K562 (cell line): ENCODE results near the gene ANKRD23. TPM values are rescaled to one million over a fixed set of nuclear protein-coding genes. Genes with fewer than 3 reads are reported as not detected.

ENCODE experiments used
- ATAC-seq: fragments of 200-7000 bp; cut with Tn5 transposase; 3 replicates; pipeline ENCODE4 v1.9.1; 2020; ENCODE audit warnings: moderate library complexity
- BruUV-seq: library from RNA; stranded (reverse); fragments of 400-500 nt; replicated peaks from 2 replicates; lab custom pipeline; 2021; lab: Mats Ljungman, UMichigan
- CTCF ChIA-PET: fragments of 300-600 bp; formaldehyde crosslinking; extraction: SDS; loops from one replicate; lab custom pipeline; 2021; ENCODE audit warnings: low intra/inter-chr PET ratio; lab: Yijun Ruan, JAX
- POLR2A ChIA-PET: fragments of 300-600, 350-650 bp; sonication (Branson Sonifier 250); formaldehyde crosslinking; extraction: SDS; loops from one replicate; lab custom pipeline; 2021; ENCODE audit warnings: antibody characterized with exemption, inconsistent platforms; lab: Yijun Ruan, JAX
- DNase-seq, 4 experiments: peaks; one replicate each; pipeline versions ENCODE4 v3.0.0 to v3.0.0-alpha.2; 2011 to 2018; ENCODE audit warnings: low spot score in 3 of 4, mixed read lengths in 3 of 4; ENCODE audit errors: extremely low read depth in 1 of 4
- FAIRE-seq: peaks from 2 replicates; lab custom pipeline; 2011; peaks lifted over from hg19 to GRCh38; lab: Jason Lieb, UNC
- H2AFZ ChIP-seq: 2 replicates; pipeline ENCODE4 v1.6.0; 2011; ENCODE audit warnings: low read depth, low read length, control low read depth, inconsistent platforms
- H3K27ac ChIP-seq: fragments of 200-600 bp; 3 replicates; pipeline ENCODE4 v1.8.0; 2011; ENCODE audit warnings: low read depth, mild to moderate bottlenecking, control low read depth, inconsistent platforms, low read length, moderate library complexity, mixed read lengths; ENCODE audit errors: extremely low read depth
- H3K27me3 ChIP-seq, 2 experiments: fragments of 300-600 bp in 1 of 2; 2 replicates in 1 of 2; 3 replicates in 1 of 2; pipeline versions ENCODE4 v1.6.0 to v1.8.0; 2011; ENCODE audit warnings: inconsistent platforms in 2 of 2, low read length in 2 of 2, mild to moderate bottlenecking in 1 of 2, mixed read lengths in 1 of 2, moderate library complexity in 1 of 2; ENCODE audit not compliant: control insufficient read depth in 2 of 2, insufficient read depth in 2 of 2
- H3K36me3 ChIP-seq: fragments of 300-600 bp; 3 replicates; pipeline ENCODE4 v1.8.0; 2011; ENCODE audit warnings: mild to moderate bottlenecking, low read length, inconsistent platforms; ENCODE audit not compliant: control insufficient read depth, insufficient read depth
- H3K4me1 ChIP-seq, 2 experiments: fragments of 200-600 bp in 1 of 2; replicated peaks in 1 of 2; 2 replicates in 1 of 2; 3 replicates in 1 of 2; pipeline versions ENCODE4 v1.5.1 to v1.8.0; 2011; ENCODE audit warnings: inconsistent platforms in 2 of 2, low read length in 2 of 2, mild to moderate bottlenecking in 1 of 2, mixed read lengths in 1 of 2, moderate library complexity in 1 of 2; ENCODE audit not compliant: control insufficient read depth in 2 of 2, insufficient read depth in 2 of 2
- H3K4me2 ChIP-seq: 2 replicates; pipeline ENCODE4 v1.6.1; 2011; ENCODE audit warnings: low read length, control low read depth, inconsistent platforms, mixed read lengths; ENCODE audit not compliant: insufficient read depth
- H3K4me3 ChIP-seq: fragments of 200-600 bp; sonication (generic), shearing (Covaris generic); 2 replicates; pipeline ENCODE4 v1.5.1; 2016; ENCODE audit warnings: control low read depth, inconsistent platforms
- H3K79me2 ChIP-seq: fragments of 200-600 bp; 3 replicates; pipeline ENCODE4 v1.8.0; 2011; ENCODE audit warnings: low read length, inconsistent platforms; ENCODE audit not compliant: control insufficient read depth, insufficient read depth
- H3K9ac ChIP-seq, 2 experiments: 2 replicates each; pipeline versions ENCODE4 v1.6.0 to v1.6.1; 2011; ENCODE audit warnings: low read depth in 2 of 2, low read length in 2 of 2, control low read depth in 1 of 2, inconsistent platforms in 1 of 2, mild to moderate bottlenecking in 1 of 2, mixed read lengths in 1 of 2; ENCODE audit not compliant: insufficient read depth in 1 of 2
- H3K9me1 ChIP-seq: one replicate; pipeline ENCODE4 v1.6.0; 2011; ENCODE audit warnings: inconsistent platforms, mild to moderate bottlenecking, low read length, moderate library complexity; ENCODE audit not compliant: control insufficient read depth, insufficient read depth
- H3K9me3 ChIP-seq: replicated peaks from 2 replicates; pipeline ENCODE4 v1.5.1; 2011; ENCODE audit warnings: low read depth, low read length, inconsistent platforms; ENCODE audit not compliant: control insufficient read depth, insufficient read depth
- H4K20me1 ChIP-seq: replicated peaks from 2 replicates; pipeline ENCODE4 v1.6.1; 2011; ENCODE audit warnings: low read length, inconsistent platforms, mixed read lengths; ENCODE audit not compliant: control insufficient read depth, insufficient read depth
- C11orf30 ChIP-seq: fragments of 450-650 bp; IDR thresholded peaks from 2 replicates; pipeline ENCODE4 v1.6.1; 2016; ENCODE audit warnings: low read depth, mild to moderate bottlenecking
- CBFA2T3 ChIP-seq: fragments of 450-650 bp; IDR thresholded peaks from 2 replicates; pipeline ENCODE4 v1.6.1; 2017
- ELK3 ChIP-seq: fragments of 450-650 bp; formaldehyde crosslinking; IDR thresholded peaks from 2 replicates; pipeline ENCODE4 v1.4.0; 2020; ENCODE audit warnings: mild to moderate bottlenecking
- KDM1A ChIP-seq, 2 experiments: fragments of 450-650 bp; IDR thresholded peaks; 2 replicates each; pipeline ENCODE4 v1.6.1; 2016; ENCODE audit warnings: mild to moderate bottlenecking in 2 of 2
- MAFK ChIP-seq: IDR thresholded peaks from 2 replicates; pipeline ENCODE4 v1.6.1; 2011; ENCODE audit warnings: low read length, improper control_type of control experiment
- NRF1 ChIP-seq, 2 experiments: fragments of 450-650 bp; IDR thresholded peaks in 1 of 2; conservative IDR thresholded peaks in 1 of 2; 2 replicates each; pipeline ENCODE4 v1.6.1; 2014; ENCODE audit warnings: mild to moderate bottlenecking in 2 of 2
- PKNOX1 ChIP-seq: fragments of 450-650 bp; IDR thresholded peaks from 2 replicates; pipeline ENCODE4 v1.6.1; 2016
- RCOR1 ChIP-seq, 2 experiments: IDR thresholded peaks; 2 replicates each; pipeline ENCODE4 v1.6.1; 2012; ENCODE audit warnings: low read depth in 2 of 2, low read length in 2 of 2, borderline replicate concordance in 1 of 2, improper control_type of control experiment in 1 of 2
- TAF15 ChIP-seq: fragments of 200-400 bp; formaldehyde crosslinking; IDR thresholded peaks from 2 replicates; pipeline ENCODE4 v1.6.1; 2017; ENCODE audit warnings: mild to moderate bottlenecking, low read depth, low read length, moderate library complexity
- TEAD4 ChIP-seq, 2 experiments: sonication (generic) in 1 of 2; formaldehyde crosslinking in 1 of 2; IDR thresholded peaks; 2 replicates each; pipeline versions ENCODE4 v1.6.1 to v1.8.0; 2012 to 2022; ENCODE audit warnings: borderline replicate concordance in 1 of 2, inconsistent platforms in 1 of 2, low read length in 1 of 2, mild to moderate bottlenecking in 1 of 2, missing genetic modification reagents in 1 of 2
- ZEB2 ChIP-seq: fragments of 450-650 bp; IDR thresholded peaks from 2 replicates; pipeline ENCODE4 v1.6.1; 2016
- ZNF316 ChIP-seq: fragments of 450-650 bp; IDR thresholded peaks from 2 replicates; pipeline ENCODE4 v1.6.1; 2016
- WGBS: fragments of 100-300 bp; shearing (Covaris generic); methylation state at CpG from one replicate; pipeline ENCODE4 v1.1.6; 2016; ENCODE audit warnings: low coverage, mixed read lengths; ENCODE audit not compliant: insufficient coverage; ENCODE audit errors: missing lambda C conversion rate; 5-methylcytosine and 5-hydroxymethylcytosine counted together
- in situ Hi-C: fragments of 300-500 bp; cut with MboI; formaldehyde crosslinking; loops from 4 replicates; pipeline ENCODE4 v1.15.0; 2018; ENCODE audit warnings: inconsistent platforms, mixed read lengths
- intact Hi-C: fragments of 100-400 bp; cut with micrococcal nuclease; formaldehyde crosslinking; loops from 2 replicates; pipeline ENCODE4 v1.14.2; 2022
- polyA plus RNA-seq, 8 experiments: library from polyadenylated mRNA; depleted of rRNA in 4 of 8; stranded (reverse) in 5 of 8; unstranded in 3 of 8; fragments of >200 nt; fragmentation: Nextera tagmentation in 2 of 8; fragmentation: Illumina TruSeq in 1 of 8; extraction: Ambion mirVana in 2 of 8; extraction: Trizol in 1 of 8; gene quantifications; 2 replicates each; pipeline versions ENCODE4 v1.2.1 to v1.2.3, GENCODE V29; 2011 to 2014; ENCODE audit warnings: inconsistent platforms in 1 of 8, missing spikeins in 1 of 8
- total RNA-seq, 7 experiments: library from RNA; depleted of rRNA in 6 of 7; stranded (reverse); fragments of >200 nt in 6 of 7; fragmentation: Illumina TruSeq in 2 of 7; extraction: Trizol in 2 of 7; gene quantifications; 2 replicates each; pipeline versions ENCODE4 v1.2.1 to v1.2.3, GENCODE V29; 2011 to 2021; ENCODE audit warnings: low replicate concordance in 1 of 7

The ANKRD23 gene
- total and polyA plus RNA-seq, 9 of the 15 experiments (the other 6 are each of a cell fraction or from before 2014, with no cell fraction given): 0.32 to 4.8 (median 2.8) TPM

GRCh38 chr2:96817882-96818281 is 25.9 kb downstream of the ANKRD23 start:
- no peak for ATAC-seq
- WGBS: 2% methylated on average over 8 of the region's 8 CpGs
- no peak overlapping the region; the same call in 2 of the 3 replicates for H3K27ac ChIP-seq
- H2AFZ ChIP-seq: no peak overlapping the region
- ChIA-PET CTCF (no interaction called here), POLR2A (interaction anchor here (2.3 kb wide), 1 partner anchor 8 kb away, joined by 8 read pairs; no protein-coding TSS in a partner anchor)
- DNase-seq: peak in 2 of 4 experiments; percentile 26 to 61
- FAIRE-seq: peak; percentile 69
- peaks cover 34 to 49% of the 10 kb centered on the region in 2 experiments for H3K4me1 ChIP-seq
- H3K27me3 ChIP-seq: no peaks in the 10 kb centered on the region
- no TSS peak for BruUV-seq
- in situ Hi-C loops: no loop called here
- H3K36me3 ChIP-seq: peaks cover 30% of the 10 kb centered on the region
- H4K20me1 ChIP-seq: peaks cover 41% of the 10 kb centered on the region
- peak overlapping the region; percentile 90 for H3K4me2 ChIP-seq
- H3K4me3 ChIP-seq: peak overlapping the region; percentile 80; the same call in 1 of the 2 replicates
- no peaks in the 10 kb centered on the region for H3K9me3 ChIP-seq
- H3K79me2 ChIP-seq: peaks cover 48% of the 10 kb centered on the region
- TF ChIP-seq MAFK: 0 out of 2 replicates have a peak, but pooled peaks have one; percentile 10
- TF ChIP-seq NRF1 (conservative IDR thresholded peaks at IDR 0.05 in 1 of 2, IDR thresholded peaks at IDR 0.05 in 1 of 2): 0 out of 4 replicates have a peak, but pooled peaks of 1 of the 2 experiments have one; percentile 12
- no peak for TF ChIP-seq ZEB2
- TF ChIP-seq ELK3 (CRISPR knock-in tag): no peak
- peak in 1 of 2 experiments; percentile 31; a peak in 1 of 4 replicates for TF ChIP-seq RCOR1 (IDR thresholded peaks at IDR 0.05; ENCODE audit: borderline replicate concordance in 1 of 2, low read depth in 2 of 2, low read length in 2 of 2)
- peak; percentile 33 for TF ChIP-seq TEAD4 (IDR thresholded peaks at IDR 0.05; ENCODE audit: low read length)
- no peak for TF ChIP-seq TEAD4 (CRISPR knock-in tag; IDR thresholded peaks at IDR 0.05; ENCODE audit: borderline replicate concordance)
- TF ChIP-seq PKNOX1: peak; percentile 31; the same call in 1 of the 2 replicates
- peak; percentile 69 for TF ChIP-seq C11orf30
- TF ChIP-seq TAF15: no peak
- TF ChIP-seq KDM1A (IDR thresholded peaks at IDR 0.05): peak in 1 of 2 experiments; percentile 33; a peak in 1 of 4 replicates
- peak; percentile 44 for TF ChIP-seq CBFA2T3
- peak; percentile 67 for TF ChIP-seq ZNF316
- TF ChIP-seq, all 486 proteins: peak for 9
- H3K9me1 ChIP-seq: peaks cover 21% of the 10 kb centered on the region
- intact Hi-C loops: loop anchor here (5.0 kb wide), 1 partner anchor 56 kb away; the partner anchor contains the start of gene CNNM4
- H3K9ac ChIP-seq: no peak overlapping the region
